HCEC 1CT (cell line): Measurements from ENCODE around the gene CNTRL.

ENCODE experiments used
- DNase-seq: peaks from one replicate; pipeline ENCODE4 v3.0.0-alpha.2; 2017

CNTRL gene

GRCh38 chr9:121183666-121184423, 109.1 kb downstream of the CNTRL start:
- no peak for DNase-seq

GRCh38 chr9:121184463-121184862, 109.7 kb downstream of the CNTRL start:
- no peak for DNase-seq

GRCh38 chr9:121185178-121185745, 110.5 kb downstream of the CNTRL start:
- DNase-seq, result no peak

GRCh38 chr9:121185774-121186403, 111.1 kb downstream of the CNTRL start:
- no peak for DNase-seq

GRCh38 chr9:121187636-121188305, 113.0 kb downstream of the CNTRL start:
- DNase-seq, result peak; percentile 14

GRCh38 chr9:121189006-121189405, 114.3 kb downstream of the CNTRL start:
- no peak for DNase-seq

- DNase-seq, result no peak
These were observed 114.9 kb downstream of the CNTRL start for GRCh38 chr9:121189660-121190059.

- DNase-seq, result no peak
These were observed 116.5 kb downstream of the CNTRL start for GRCh38 chr9:121191235-121191634.

- no peak for DNase-seq
These were observed 117.8 kb downstream of the CNTRL start for GRCh38 chr9:121192518-121192917.

- DNase-seq, result no peak
These were observed 118.3 kb downstream of the CNTRL start for GRCh38 chr9:121192959-121193640.

- no peak for DNase-seq
These were observed 120.0 kb downstream of the CNTRL start for GRCh38 chr9:121194730-121195129.

- DNase-seq, result no peak
These were observed 121.6 kb downstream of the CNTRL start for GRCh38 chr9:121196389-121196788.

GRCh38 chr9:121197132-121197531, 122.4 kb downstream of the CNTRL start:
- DNase-seq, result no peak

- no peak for DNase-seq
These were observed 123.8 kb downstream of the CNTRL start for GRCh38 chr9:121198512-121199042.

- peak; percentile 35 for DNase-seq
These were observed 125.2 kb downstream of the CNTRL start for GRCh38 chr9:121199921-121200320.

- DNase-seq, result no peak
These were observed 125.6 kb downstream of the CNTRL start for GRCh38 chr9:121200356-121200755.

- peak; percentile 9 for DNase-seq
These were observed 126.4 kb downstream of the CNTRL start for GRCh38 chr9:121201045-121201737.

- peak; percentile 98 for DNase-seq
These were observed 127.2 kb downstream of the CNTRL start, which contains the start of gene RAB14 for GRCh38 chr9:121201738-121202533. TSS of gene RAB14 (minus strand) at chr9:121201869. CDS start at chr9:121193412, 8,457 bp downstream.

GRCh38 chr9:121204121-121204520, 129.4 kb downstream of the CNTRL start:
- DNase-seq, result no peak

- no peak for DNase-seq
These were observed 129.9 kb downstream of the CNTRL start for GRCh38 chr9:121204611-121205010.
